ENCODE measurements around the gene NOM1.

GRCh38 chr7:157007470-157008066 lies 58.1 kb downstream of the NOM1 start:
- no peak for TF ChIP-seq CTCF (IDR thresholded peaks at IDR 0.05)
- TF ChIP-seq POLR2A (IDR thresholded peaks at IDR 0.05), result peak in 1 of 2 donors; percentile 34
